ENCODE results near the gene ESRRG. TPM values are rescaled to one million over a fixed set of nuclear protein-coding genes. Genes with fewer than 3 reads are reported as not detected.

ESRRG gene
- total RNA-seq: 10 to 100 TPM in 4 of 9 donors, 1 to 10 TPM in 5; 1.2 to 18.0 (median 8.4) TPM
- polyA plus RNA-seq: 1 to 10 TPM; 1.2 to 7.1 (median 1.3) TPM
- long read RNA-seq, donor 1, full-length matches to known transcripts: 1 of 1 reads
- long read RNA-seq, donor 1, partial matches to known transcripts: 0 of 1 reads
- long read RNA-seq, donor 1, other reads (novel, unspliced or antisense): 0 of 1 reads
- long read RNA-seq, donor 2: 0 reads
- long read RNA-seq, donor 3: 0 reads
- long read RNA-seq, donor 4, partial matches to known transcripts: 0 of 1 reads
- long read RNA-seq, donor 4, other reads (novel, unspliced or antisense): 1 of 1 reads
- long read RNA-seq, donor 5, full-length matches to known transcripts: 5 of 12 reads
- long read RNA-seq, donor 5, partial matches to known transcripts: 0 of 12 reads
- long read RNA-seq, donor 5, other reads (novel, unspliced or antisense): 7 of 12 reads
- long read RNA-seq, donor 6: 0 reads
- long read RNA-seq, donor 7: 0 reads
- long read RNA-seq, donor 8: 0 reads
- long read RNA-seq, donor 9: 0 reads
- long read RNA-seq, donor 10, full-length matches to known transcripts: 1 of 1 reads
- long read RNA-seq, donor 10, partial matches to known transcripts: 0 of 1 reads
- long read RNA-seq, donor 10, other reads (novel, unspliced or antisense): 0 of 1 reads

DNA sequence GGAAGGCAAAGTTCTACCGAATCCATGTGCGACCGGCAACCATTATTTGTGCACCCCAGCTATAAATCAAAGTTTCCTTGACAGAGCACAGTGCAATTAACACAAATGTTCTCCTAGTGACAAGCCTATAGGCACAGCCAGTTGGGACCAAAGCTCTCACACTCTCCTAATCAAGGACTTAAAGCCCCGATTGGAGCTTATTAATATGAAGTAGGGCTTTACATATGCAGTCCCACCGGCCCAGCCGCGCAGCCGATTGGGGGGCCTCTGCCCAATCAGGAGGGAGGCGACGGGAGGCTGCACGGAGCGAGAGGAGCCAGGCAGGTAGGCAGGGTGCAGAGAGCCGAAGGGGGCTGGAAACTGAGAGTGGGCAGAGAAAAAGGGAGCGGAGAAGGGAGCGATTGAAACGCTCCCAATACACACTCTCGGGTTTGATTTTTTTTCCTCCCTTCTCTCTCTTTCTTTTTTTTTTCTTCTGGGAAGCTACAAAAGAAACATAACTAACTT, at the start of gene ESRRG:
TSS of gene ESRRG (minus strand) at position 156 of the 507 bp plus-strand sequence. CDS start at position 26, 130 bp downstream.
- WGBS, 4 donors: 1 to 3% (median 3%) methylated on average over 17 of the region's 17 CpGs

DNA sequence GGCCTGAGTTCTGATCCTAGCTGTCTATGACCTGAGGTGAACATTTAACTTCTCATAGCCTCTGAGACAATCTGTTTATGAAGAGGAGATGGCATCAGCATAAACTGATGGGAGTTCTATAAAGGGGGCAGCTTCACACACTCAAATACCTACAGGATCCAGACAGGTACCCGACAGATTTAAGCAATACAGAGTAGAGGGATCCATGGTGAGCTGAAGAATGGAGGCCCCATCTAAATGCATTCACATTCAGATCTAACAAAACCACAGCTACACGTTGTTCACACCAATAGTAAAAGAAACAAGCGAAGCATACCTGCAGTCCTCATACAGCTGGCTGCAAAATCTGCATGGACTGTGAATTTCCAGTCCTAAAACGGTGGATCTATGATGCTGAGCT, 48.7 kb upstream of the ESRRG start:
- no peak overlapping the region for H3K4me3 ChIP-seq
- H3K36me3 ChIP-seq (replicated peaks in 1 of 2): no peaks in the 10 kb centered on the region
- H3K9me3 ChIP-seq (replicated peaks in 1 of 3): no peaks in the 10 kb centered on the region
- H3K27me3 ChIP-seq: no peaks in the 10 kb centered on the region
- TF ChIP-seq POLR2A (IDR thresholded peaks at IDR 0.05): no peak
- TF ChIP-seq, protein P1, sequence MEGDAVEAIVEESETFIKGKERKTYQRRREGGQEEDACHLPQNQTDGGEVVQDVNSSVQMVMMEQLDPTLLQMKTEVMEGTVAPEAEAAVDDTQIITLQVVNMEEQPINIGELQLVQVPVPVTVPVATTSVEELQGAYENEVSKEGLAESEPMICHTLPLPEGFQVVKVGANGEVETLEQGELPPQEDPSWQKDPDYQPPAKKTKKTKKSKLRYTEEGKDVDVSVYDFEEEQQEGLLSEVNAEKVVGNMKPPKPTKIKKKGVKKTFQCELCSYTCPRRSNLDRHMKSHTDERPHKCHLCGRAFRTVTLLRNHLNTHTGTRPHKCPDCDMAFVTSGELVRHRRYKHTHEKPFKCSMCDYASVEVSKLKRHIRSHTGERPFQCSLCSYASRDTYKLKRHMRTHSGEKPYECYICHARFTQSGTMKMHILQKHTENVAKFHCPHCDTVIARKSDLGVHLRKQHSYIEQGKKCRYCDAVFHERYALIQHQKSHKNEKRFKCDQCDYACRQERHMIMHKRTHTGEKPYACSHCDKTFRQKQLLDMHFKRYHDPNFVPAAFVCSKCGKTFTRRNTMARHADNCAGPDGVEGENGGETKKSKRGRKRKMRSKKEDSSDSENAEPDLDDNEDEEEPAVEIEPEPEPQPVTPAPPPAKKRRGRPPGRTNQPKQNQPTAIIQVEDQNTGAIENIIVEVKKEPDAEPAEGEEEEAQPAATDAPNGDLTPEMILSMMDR (IDR thresholded peaks at IDR 0.05): no peak
- no peak overlapping the region for H3K27ac ChIP-seq
- intact Hi-C loops (cut with DNase I): no loop called here
- WGBS, 4 donors: 68 to 77% (median 71%) methylated on average over 4 of the region's 4 CpGs
- DNase-seq: no peak
- peaks cover 4 to 5% of the 10 kb centered on the region in 2 donors for H3K4me1 ChIP-seq (replicated peaks in 1 of 2)

More for the DNA sequence above, at the start of gene ESRRG:
- TF ChIP-seq, protein P1 (IDR thresholded peaks at IDR 0.05): no peak
- peak in 1 of 2 donors; percentile 30 for TF ChIP-seq POLR2A (IDR thresholded peaks at IDR 0.05)
- peak; percentile 70 to 82 (median 78) for DNase-seq
- no peaks in the 10 kb centered on the region for H3K4me1 ChIP-seq (replicated peaks in 1 of 2)
- intact Hi-C loops (cut with DNase I): no loop called here
- H3K4me3 ChIP-seq: peak within 1 kb of the TSS in 3 of 4 donors; percentile 0 to 66 (median 47)
- no peaks in the 10 kb centered on the region for H3K9me3 ChIP-seq (replicated peaks in 1 of 3)
- no peaks in the 10 kb centered on the region for H3K27me3 ChIP-seq
- peak within 1 kb of the TSS in 1 of 5 donors; percentile 48 for H3K27ac ChIP-seq
- no peaks in the 10 kb centered on the region for H3K36me3 ChIP-seq (replicated peaks in 1 of 2)

DNA sequence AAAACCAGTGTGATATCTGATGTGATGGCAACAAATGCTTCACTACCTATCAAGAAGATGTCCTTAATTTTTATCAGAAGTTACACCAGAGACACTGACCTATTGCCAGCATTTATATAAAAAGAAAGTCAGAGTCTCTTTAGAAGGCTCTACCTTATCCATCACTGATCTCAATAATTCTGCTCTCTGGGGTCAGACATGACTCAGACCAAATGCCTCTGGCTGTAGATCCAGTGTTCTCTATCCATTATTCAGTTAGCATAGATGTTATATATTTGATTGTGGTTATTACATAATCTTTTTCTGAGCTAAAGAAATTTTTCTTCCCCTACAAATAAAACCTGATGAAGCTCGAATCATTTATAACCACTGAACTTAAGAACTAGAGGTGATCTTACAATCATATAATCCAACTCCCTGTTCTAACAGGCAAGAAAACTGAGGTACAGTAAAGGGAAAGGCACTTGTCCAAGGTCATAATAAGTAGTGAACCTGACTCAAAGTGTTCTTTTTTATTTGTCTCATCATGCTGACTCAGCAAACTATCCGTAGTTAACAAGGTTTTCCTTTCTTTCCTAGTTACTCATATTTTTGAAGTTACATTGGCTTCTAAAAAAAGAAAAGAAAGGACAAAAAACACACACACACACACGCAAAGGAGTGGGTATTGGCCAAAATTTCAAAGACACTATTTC, 43.6 kb upstream of the ESRRG start:
- no peaks in the 10 kb centered on the region for H3K36me3 ChIP-seq (replicated peaks in 1 of 2)
- intact Hi-C loops (cut with DNase I): no loop called here
- no peak overlapping the region for H3K27ac ChIP-seq
- 37 to 46% (median 40%) methylated on average over 3 of the region's 3 CpGs for WGBS, 4 donors
- TF ChIP-seq POLR2A (IDR thresholded peaks at IDR 0.05): no peak
- TF ChIP-seq, protein P1 (IDR thresholded peaks at IDR 0.05): no peak
- peaks cover 4 to 5% of the 10 kb centered on the region in 2 donors for H3K4me1 ChIP-seq (replicated peaks in 1 of 2)
- peak overlapping the region in 1 of 4 donors; percentile 22 for H3K4me3 ChIP-seq
- H3K27me3 ChIP-seq: no peaks in the 10 kb centered on the region
- no peaks in the 10 kb centered on the region for H3K9me3 ChIP-seq (replicated peaks in 1 of 3)
- DNase-seq: no peak
